Esophagus muscularis mucosa (tissue), 4 donors: ENCODE measurements around the gene OR6B1. TPM values are rescaled to one million over a fixed set of nuclear protein-coding genes. Genes with fewer than 3 reads are reported as not detected.

Source experiments
- DNase-seq: peaks from one replicate; pipeline ENCODE4 v3.0.0-alpha.2; 2017; ENCODE audit errors: extremely low spot score
- H3K27ac ChIP-seq, 4 donors: fragments of 200-600 bp; sonication (generic); replicated peaks in 1 of 4; 1 replicate in 3 of 4; 2 replicates in 1 of 4; pipeline ENCODE4 v1.5.1; 2016 to 2019; ENCODE audit warnings: mild to moderate bottlenecking in 1 of 4
- H3K27me3 ChIP-seq, 4 donors: fragments of 200-600 bp; sonication (generic); one replicate each; pipeline versions ENCODE4 v1.5.1 to v1.6.0; 2016 to 2019
- H3K36me3 ChIP-seq, 4 donors: fragments of 200-600 bp; sonication (generic); one replicate each; pipeline ENCODE4 v1.5.1; 2016 to 2019
- H3K4me1 ChIP-seq, 4 donors: fragments of 200-600 bp; sonication (generic); one replicate each; pipeline ENCODE4 v1.5.1; 2016 to 2019
- H3K4me3 ChIP-seq, 4 donors: fragments of 200-600 bp; sonication (generic); 1 replicate in 2 of 4; 2 replicates in 2 of 4; pipeline ENCODE4 v1.5.1; 2016 to 2019; ENCODE audit warnings: mild to moderate bottlenecking in 4 of 4, moderate library complexity in 1 of 4
- H3K9me3 ChIP-seq, 4 donors: fragments of 200-600 bp; sonication (generic); 1 replicate in 3 of 4; 2 replicates in 1 of 4; pipeline ENCODE4 v1.5.1; 2016 to 2019
- CTCF ChIP-seq, 3 experiments: fragments of 200-600 bp in 2 of 3; fragments of 450-650 bp in 1 of 3; sonication (generic) in 2 of 3; IDR thresholded peaks; one replicate each; pipeline ENCODE4 v1.5.1; 2017 to 2019; ENCODE audit warnings: antibody characterized with exemption in 3 of 3, mild to moderate bottlenecking in 2 of 3, moderate library complexity in 1 of 3
- EP300 ChIP-seq: sonication (generic); formaldehyde crosslinking; IDR thresholded peaks from one replicate; pipeline ENCODE4 v1.6.1; 2017; ENCODE audit warnings: antibody characterized with exemption
- POLR2A ChIP-seq: fragments of 450-650 bp; IDR thresholded peaks from one replicate; pipeline ENCODE4 v1.6.1; 2017; ENCODE audit warnings: antibody characterized with exemption, moderate library complexity, mild to moderate bottlenecking, low read depth
- POLR2AphosphoS5 ChIP-seq, 2 donors: sonication (generic); formaldehyde crosslinking; IDR thresholded peaks; one replicate each; pipeline ENCODE4 v1.6.1; 2017; ENCODE audit warnings: antibody characterized with exemption in 2 of 2
- WGBS: methylation state at CpG from one replicate; pipeline ENCODE4 v1.1.5; 2018; 5-methylcytosine and 5-hydroxymethylcytosine counted together
- intact Hi-C: fragments of 100-400 bp; cut with DNase I; formaldehyde crosslinking; loops from one replicate; pipeline ENCODE4 v1.15.1; 2023
- total RNA-seq, 4 donors: library from RNA; depleted of rRNA; stranded (reverse); fragments of >200 nt; gene quantifications; one replicate each; pipeline versions ENCODE4 v1.1.0 to v1.2.1, GENCODE V29; 2016

OR6B1 gene
- total RNA-seq, 4 donors from 2014 or later: not detected

- intact Hi-C loops: no loop called here
- DNase-seq: no peak
- H3K4me3 ChIP-seq: no peak overlapping the region
- H3K27me3 ChIP-seq: no peaks in the 10 kb centered on the region
- H3K27ac ChIP-seq: no peak overlapping the region
- no peaks in the 10 kb centered on the region for H3K36me3 ChIP-seq
- H3K9me3 ChIP-seq: no peaks in the 10 kb centered on the region
- TF ChIP-seq POLR2AphosphoS5 (IDR thresholded peaks at IDR 0.05) (no peak), EP300 (no peak)
- 78% methylated on average over 10 of the region's 10 CpGs for WGBS
- H3K4me1 ChIP-seq: no peaks in the 10 kb centered on the region
Measured at GRCh38 chr7:143980746-143981510, 19.2 kb upstream of the OR6B1 start.

- Histone ChIP-seq H3K27ac (no peak overlapping the region), H3K4me3 (no peak overlapping the region), H3K27me3 (no peaks in the 10 kb centered on the region), H3K9me3 (no peaks in the 10 kb centered on the region), H3K36me3 (no peaks in the 10 kb centered on the region), H3K4me1 (peaks cover 0 to 16% (median 8%) of the 10 kb centered on the region in 4 donors)
- intact Hi-C loops: no loop called here
- TF ChIP-seq CTCF (IDR thresholded peaks at IDR 0.05): no peak
- no peak for TF ChIP-seq POLR2A
- no peak for TF ChIP-seq POLR2AphosphoS5 (IDR thresholded peaks at IDR 0.05)
- TF ChIP-seq EP300: no peak
- WGBS: 94% methylated on average over 5 of the region's 5 CpGs
- no peak for DNase-seq
Measured at GRCh38 chr7:143983960-143984359, 16.2 kb upstream of the OR6B1 start.

- H3K27me3 ChIP-seq: no peaks in the 10 kb centered on the region
- no peaks in the 10 kb centered on the region for H3K9me3 ChIP-seq
- H3K36me3 ChIP-seq: no peaks in the 10 kb centered on the region
- DNase-seq: no peak
- TF ChIP-seq EP300 (no peak), POLR2A (no peak), CTCF (IDR thresholded peaks at IDR 0.05) (no peak), POLR2AphosphoS5 (IDR thresholded peaks at IDR 0.05) (no peak)
- H3K4me3 ChIP-seq: no peak overlapping the region
- H3K4me1 ChIP-seq: peaks cover 0 to 30% (median 22%) of the 10 kb centered on the region in 4 donors
- no peak overlapping the region for H3K27ac ChIP-seq
- intact Hi-C loops: no loop called here
Measured at GRCh38 chr7:143987513-143987912, 12.6 kb upstream of the OR6B1 start.

- intact Hi-C loops: no loop called here
- Histone ChIP-seq H3K4me3 (no peak overlapping the region), H3K36me3 (no peaks in the 10 kb centered on the region), H3K4me1 (peaks cover 0 to 36% (median 29%) of the 10 kb centered on the region in 4 donors), H3K27me3 (no peaks in the 10 kb centered on the region), H3K27ac (peak overlapping the region in 2 of 4 donors; percentile 24 to 50), H3K9me3 (no peaks in the 10 kb centered on the region)
- TF ChIP-seq POLR2AphosphoS5 (IDR thresholded peaks at IDR 0.05): no peak
- TF ChIP-seq CTCF (IDR thresholded peaks at IDR 0.05): no peak
- no peak for TF ChIP-seq POLR2A
- no peak for TF ChIP-seq EP300
- no peak for DNase-seq
- WGBS: 87% methylated on average over 5 of the region's 5 CpGs
Measured at GRCh38 chr7:143988976-143989745, 11.0 kb upstream of the OR6B1 start.

- peaks cover 0 to 34% (median 28%) of the 10 kb centered on the region in 4 donors for H3K4me1 ChIP-seq
- no peak overlapping the region for H3K27ac ChIP-seq
- no peak for DNase-seq
- no peaks in the 10 kb centered on the region for H3K27me3 ChIP-seq
- no peaks in the 10 kb centered on the region for H3K9me3 ChIP-seq
- intact Hi-C loops: no loop called here
- TF ChIP-seq CTCF (IDR thresholded peaks at IDR 0.05): no peak
- no peak for TF ChIP-seq EP300
- no peak for TF ChIP-seq POLR2A
- TF ChIP-seq POLR2AphosphoS5 (IDR thresholded peaks at IDR 0.05): no peak
- H3K36me3 ChIP-seq: no peaks in the 10 kb centered on the region
- no peak overlapping the region for H3K4me3 ChIP-seq
Measured at GRCh38 chr7:143992670-143993069, 7.5 kb upstream of the OR6B1 start.
